T1000 (cell line): ENCODE measurements around the gene RRP9.
"Not testable (repeated sequence)": the region's sequence is repeated elsewhere in the genome, so short reads cannot be mapped to it uniquely, and the experiment has no call there.

Source experiments
- DNase-seq: peaks from one replicate; lab custom pipeline; 2025; ENCODE audit warnings: mixed read lengths; lab: John Stamatoyannopoulos, UW

RRP9 gene

DNA sequence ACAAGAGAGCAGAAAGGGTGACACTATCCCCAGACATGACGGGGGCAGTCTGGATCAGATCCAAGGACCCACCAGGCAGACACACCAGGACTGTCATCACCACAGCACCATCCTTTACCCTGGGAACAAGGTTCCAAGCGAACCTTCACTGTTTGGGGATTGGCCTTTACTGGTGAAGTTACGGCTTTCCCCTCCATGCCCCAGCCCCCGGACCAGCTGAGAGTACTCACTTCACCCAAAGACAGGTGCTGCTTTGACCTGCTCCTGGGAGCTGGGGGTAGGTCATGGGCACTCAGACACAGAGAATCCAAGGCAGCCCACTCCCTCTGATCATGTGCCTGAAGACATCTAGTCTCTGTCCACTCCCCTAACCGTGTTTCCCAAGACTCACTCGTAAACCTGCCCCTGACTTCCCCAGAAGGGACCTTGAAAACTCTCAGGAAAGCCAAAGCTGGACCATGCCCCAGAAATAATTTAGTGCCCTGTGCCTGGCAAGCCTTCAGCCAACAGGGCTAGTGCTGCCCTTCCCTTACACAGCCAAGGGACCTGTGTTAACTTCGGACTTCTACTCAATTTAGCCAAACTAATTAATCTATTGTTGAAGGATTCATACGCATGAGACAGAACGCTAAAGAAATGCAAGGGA is 2.8 kb downstream of the RRP9 start:
- no peak for DNase-seq

- DNase-seq = no peak
Measured at GRCh38 chr3:51937611-51938450, 3.9 kb downstream of the RRP9 start.

DNA sequence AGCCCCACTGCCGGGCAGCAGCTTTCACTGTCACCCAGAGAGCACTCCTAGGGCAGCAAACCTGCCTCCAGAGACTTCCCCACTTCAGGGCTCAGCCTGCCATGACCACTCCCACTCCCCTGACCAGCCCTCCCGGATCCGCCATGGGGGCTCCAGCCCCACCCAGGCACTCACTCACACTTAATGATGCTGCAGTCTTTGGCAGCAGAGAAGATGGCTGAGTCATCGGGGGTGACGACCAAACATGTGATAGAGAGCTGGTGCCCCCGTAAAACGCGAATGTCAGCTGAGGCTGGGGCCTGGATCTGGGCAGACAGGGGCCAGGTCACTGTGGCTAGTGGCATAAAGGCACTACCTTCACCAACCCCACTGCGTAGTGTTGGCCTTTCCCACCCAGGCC is 4.7 kb downstream of the RRP9 start:
- no peak for DNase-seq

- no peak for DNase-seq
Measured at GRCh38 chr3:51935886-51936755, 5.6 kb downstream of the RRP9 start.

GRCh38 chr3:51934991-51935885 is 6.5 kb downstream of the RRP9 start:
- no peak for DNase-seq

- DNase-seq = no peak
Measured at GRCh38 chr3:51934139-51934850, 7.4 kb downstream of the RRP9 start.

GRCh38 chr3:51933471-51934138 is 8.1 kb downstream of the RRP9 start:
- no peak for DNase-seq

DNA sequence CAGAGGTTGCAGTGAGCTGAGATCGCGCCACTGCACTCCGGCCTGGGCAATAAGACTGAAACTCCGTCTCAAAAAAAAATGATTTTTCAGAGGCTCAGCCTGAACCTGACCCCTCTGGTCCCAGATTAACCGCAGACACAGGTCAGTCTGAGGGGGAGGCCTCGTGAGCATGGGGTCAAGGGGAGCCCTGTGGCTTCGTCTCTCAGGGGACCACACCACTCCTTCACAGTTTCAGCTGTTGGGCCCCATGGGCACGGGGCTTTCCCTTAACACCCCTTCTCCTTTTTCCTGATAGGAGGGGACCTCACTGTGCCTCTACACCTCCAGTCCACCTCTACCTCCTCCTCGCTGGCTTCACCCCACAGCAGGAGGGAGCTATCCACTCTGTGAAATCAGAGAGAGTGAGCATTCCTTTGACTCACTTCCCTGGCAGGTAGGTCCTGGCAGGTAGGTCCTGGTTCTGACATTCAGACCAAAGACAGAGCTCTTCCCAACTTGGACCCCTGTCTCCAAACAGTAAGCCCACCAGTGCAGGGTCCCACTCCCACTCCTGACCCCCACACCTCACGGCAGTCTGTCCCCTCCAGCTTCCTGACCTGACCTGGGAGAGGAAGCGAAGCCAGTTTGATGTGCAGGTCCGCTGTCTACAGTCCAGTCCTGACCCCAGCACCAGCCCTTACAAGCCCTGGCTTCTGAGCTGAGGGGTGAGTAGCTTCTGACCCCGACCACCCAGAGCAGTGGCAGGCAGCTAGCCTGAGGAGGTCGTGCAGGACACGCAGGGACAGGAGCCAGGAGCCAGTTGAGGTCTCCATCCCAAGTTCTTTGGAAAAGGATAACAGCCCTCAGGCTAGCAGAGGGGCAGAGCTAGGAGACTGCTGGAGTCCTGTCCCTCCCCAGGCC is 9.0 kb downstream of the RRP9 start:
- no peak for DNase-seq

DNA sequence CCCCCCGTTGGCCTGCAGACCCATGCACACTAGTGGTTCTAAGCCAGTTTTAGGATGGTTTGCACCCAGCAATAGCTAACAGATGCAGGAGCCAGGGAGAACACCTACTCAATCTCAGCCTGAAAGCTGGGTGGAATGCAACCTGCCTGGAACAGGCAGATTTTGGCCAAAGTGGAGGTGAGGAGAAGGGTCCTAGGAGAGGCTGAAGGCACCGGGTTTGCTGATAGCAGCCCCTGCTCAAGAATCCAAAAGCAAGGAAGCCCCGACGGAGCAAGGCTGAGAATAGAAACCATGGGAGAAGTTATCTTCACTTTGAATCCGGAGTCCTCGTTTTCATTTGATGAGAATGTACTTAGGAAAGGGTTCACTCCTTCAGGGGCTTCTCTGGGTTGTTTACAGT is 9.9 kb downstream of the RRP9 start:
- no peak for DNase-seq

- DNase-seq = no peak
Measured at GRCh38 chr3:51930439-51930838, 11.3 kb downstream of the RRP9 start.

DNA sequence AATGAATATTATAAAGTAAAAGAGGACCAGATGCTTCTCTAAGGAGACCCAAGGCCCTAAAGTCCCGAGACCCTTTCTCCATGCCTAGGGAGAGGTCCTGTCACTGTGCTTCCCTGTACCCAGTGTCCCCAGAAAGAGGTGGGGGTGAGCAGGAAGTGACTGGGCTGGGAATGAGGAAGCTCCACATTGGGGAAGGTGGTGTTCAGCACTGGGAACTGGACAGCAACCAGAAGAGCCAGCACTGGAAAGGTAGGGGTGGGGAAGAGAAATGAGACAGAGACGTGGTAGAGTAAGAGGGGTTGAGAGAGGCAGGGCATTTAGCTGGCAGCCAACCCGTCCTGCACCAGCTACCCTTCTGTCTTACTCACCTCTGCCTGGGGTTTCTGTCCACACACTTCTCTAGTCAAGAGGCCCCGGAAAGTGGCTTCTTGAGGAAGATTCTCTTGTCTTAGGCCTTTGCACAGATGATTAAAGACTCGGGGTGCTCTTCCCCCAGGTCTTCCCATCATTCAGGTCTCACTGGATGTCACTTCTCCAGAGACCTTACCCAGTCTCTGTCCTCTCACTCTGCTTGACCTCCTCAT is 12.2 kb downstream of the RRP9 start:
- DNase-seq = no peak

- DNase-seq = not testable (repeated sequence)
Measured at GRCh38 chr3:51928981-51929380, 12.7 kb downstream of the RRP9 start.

DNA sequence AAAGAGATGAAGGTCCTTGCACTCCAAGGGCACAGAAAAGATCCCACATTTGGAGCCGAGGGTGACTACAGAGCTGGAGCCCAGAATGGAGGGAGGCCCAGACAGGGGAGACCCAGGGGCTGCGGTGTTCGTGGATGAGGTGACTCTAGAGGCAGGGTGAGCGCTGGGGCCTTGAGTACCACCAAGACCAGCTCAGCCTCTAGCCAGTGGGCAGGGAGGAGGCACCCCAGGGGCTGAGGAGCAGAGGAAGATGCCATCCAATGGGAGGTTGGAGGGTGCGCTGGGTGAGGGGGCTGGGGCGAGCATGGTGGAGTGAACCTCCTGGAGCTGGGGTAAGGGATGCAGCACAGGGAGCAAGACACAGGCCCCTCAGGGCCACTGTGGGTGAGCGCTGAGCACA is 13.3 kb downstream of the RRP9 start:
- DNase-seq = no peak

DNA sequence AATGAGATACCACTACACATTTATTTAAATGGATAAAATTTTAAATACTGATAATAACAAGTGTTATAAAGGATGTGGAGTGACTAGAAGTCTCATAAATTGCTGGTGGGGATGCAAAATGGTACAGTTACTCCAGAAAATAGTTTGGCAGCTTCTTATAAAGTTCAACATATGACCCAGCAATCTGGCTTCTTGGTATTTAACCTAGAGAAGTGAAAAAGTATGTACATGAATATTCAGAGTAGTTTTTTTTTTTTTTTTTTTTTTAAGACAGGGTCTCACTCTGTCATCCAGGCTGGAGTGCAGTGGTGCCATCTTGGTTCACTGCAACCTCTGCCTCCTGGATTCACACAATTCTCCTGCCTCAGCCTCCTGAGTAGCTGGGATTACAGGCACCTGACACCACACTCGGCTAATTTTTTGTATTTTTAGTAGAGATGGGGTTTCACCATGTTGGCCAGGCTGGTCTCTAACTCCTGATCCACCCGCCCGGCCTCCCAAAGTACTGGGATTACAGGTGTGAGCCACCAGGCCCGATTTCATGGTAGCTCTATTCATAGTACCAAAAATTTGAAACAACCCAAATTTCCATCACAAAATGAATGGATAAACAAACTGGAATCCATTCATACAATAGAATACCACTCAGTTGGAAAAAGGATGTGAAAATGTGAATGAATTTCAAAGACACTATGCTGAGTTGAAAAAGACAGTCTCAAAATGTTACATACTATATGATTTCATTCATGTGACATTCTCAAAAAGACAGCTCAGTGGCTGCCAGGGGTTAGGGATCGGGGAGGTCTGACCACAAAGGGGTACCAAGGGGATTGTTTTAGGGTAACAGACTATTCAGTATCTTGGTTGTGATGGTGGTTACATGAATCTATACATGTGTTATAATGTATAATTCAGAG is 14.4 kb downstream of the RRP9 start:
- DNase-seq = no peak

DNA sequence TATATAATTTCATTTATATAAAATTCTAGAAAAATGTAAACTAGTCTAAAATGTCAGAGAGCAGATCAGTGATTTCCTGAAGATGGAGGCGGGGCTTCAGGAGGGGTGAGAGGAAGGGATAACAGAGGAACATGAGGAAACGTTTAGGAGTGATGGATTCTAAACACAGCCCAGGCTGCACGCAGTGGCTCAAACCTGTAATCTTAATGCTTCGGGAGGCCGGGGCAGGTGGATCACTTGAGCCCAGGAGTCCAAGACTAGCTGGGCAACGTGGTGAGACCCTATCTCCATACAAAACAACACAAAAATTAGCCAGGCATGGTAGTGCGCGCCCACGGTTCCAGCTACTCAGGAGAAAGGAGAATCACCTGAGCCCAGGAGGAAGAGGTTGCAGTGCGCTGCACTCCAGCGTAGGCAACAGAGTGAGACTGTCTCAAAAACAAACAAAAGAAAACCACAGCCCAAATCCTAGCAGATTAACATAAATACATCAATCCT is 20.6 kb downstream of the RRP9 start:
- DNase-seq = no peak

GRCh38 chr3:51916418-51916817 is 25.3 kb downstream of the RRP9 start:
- no peak for DNase-seq

- no peak for DNase-seq
Measured at GRCh38 chr3:51908026-51908425, 33.7 kb downstream of the RRP9 start.
